GM13976 (cell line): ENCODE measurements around the gene VPS8.

Source experiments
- DNase-seq: peaks from one replicate; pipeline ENCODE4 v3.0.0; 2012; ENCODE audit warnings: low spot score
- CTCF ChIP-seq: IDR thresholded peaks from 2 replicates; pipeline ENCODE4 v1.5.1; 2012; ENCODE audit warnings: borderline replicate concordance, mild to moderate bottlenecking; ENCODE audit not compliant: insufficient read depth; ENCODE audit errors: extremely low read depth, missing control alignments, control extremely low read depth
- in situ Hi-C: fragments of 300-500 bp; cut with MboI; formaldehyde crosslinking; loops from one replicate; pipeline ENCODE4 v1.12.0; 2022; ENCODE audit warnings: low sequenced_read_pairs, mixed read lengths, inconsistent platforms; ENCODE audit not compliant: unreplicated experiment

The VPS8 gene

GRCh38 chr3:185081521-185081920 lies 269.6 kb downstream of the VPS8 start:
- in situ Hi-C loops, result no loop called here
- no peak for DNase-seq

GRCh38 chr3:185082149-185082548 lies 270.2 kb downstream of the VPS8 start:
- no peak for TF ChIP-seq CTCF
- DNase-seq, result no peak
- in situ Hi-C loops, result no loop called here

More at GRCh38 chr3:185081521-185081920, 269.6 kb downstream of the VPS8 start:
- no peak for TF ChIP-seq CTCF

GRCh38 chr3:185082829-185083228 lies 270.9 kb downstream of the VPS8 start:
- no peak for DNase-seq
- in situ Hi-C loops, result no loop called here
- no peak for TF ChIP-seq CTCF

- in situ Hi-C loops, result no loop called here
- DNase-seq, result no peak
- no peak for TF ChIP-seq CTCF
Observed at GRCh38 chr3:185084402-185084801, 272.4 kb downstream of the VPS8 start.

- in situ Hi-C loops, result no loop called here
- no peak for DNase-seq
Observed at GRCh38 chr3:185084901-185085300, 272.9 kb downstream of the VPS8 start.

GRCh38 chr3:185087419-185087818 lies 275.5 kb downstream of the VPS8 start:
- DNase-seq, result no peak
- in situ Hi-C loops, result no loop called here
- TF ChIP-seq CTCF, result no peak

More at GRCh38 chr3:185084901-185085300, 272.9 kb downstream of the VPS8 start:
- TF ChIP-seq CTCF, result no peak

- no peak for DNase-seq
- in situ Hi-C loops, result no loop called here
- no peak for TF ChIP-seq CTCF
Observed at GRCh38 chr3:185089343-185089742, 277.4 kb downstream of the VPS8 start.
